Mesothelial cell of epicardium (in vitro differentiated cells): Measurements from ENCODE around the gene VPS13C. TPM values are rescaled to one million over a fixed set of nuclear protein-coding genes. Genes with fewer than 3 reads are reported as not detected.

ENCODE experiments used
- DNase-seq, 2 experiments: peaks; one replicate each; pipeline ENCODE4 v3.0.0; 2021; ENCODE audit warnings: low spot score in 2 of 2; ENCODE audit not compliant: unreplicated experiment in 2 of 2
- H3K27ac Mint-ChIP-seq: 2 replicates; pipeline ENCODE4 v1.8.0; 2021; ENCODE audit warnings: mixed read lengths
- H3K27me3 Mint-ChIP-seq: 2 replicates; pipeline ENCODE4 v1.8.0; 2021; ENCODE audit warnings: low read depth, mixed read lengths
- H3K36me3 Mint-ChIP-seq: 2 replicates; pipeline ENCODE4 v1.8.0; 2021; ENCODE audit warnings: mixed read lengths
- H3K4me1 Mint-ChIP-seq: 2 replicates; pipeline ENCODE4 v1.8.0; 2021; ENCODE audit warnings: mixed read lengths
- H3K4me3 Mint-ChIP-seq: 2 replicates; pipeline ENCODE4 v1.8.0; 2021; ENCODE audit warnings: mild to moderate bottlenecking, moderate library complexity, mixed read lengths
- H3K9me3 Mint-ChIP-seq: 2 replicates; pipeline ENCODE4 v1.8.0; 2021; ENCODE audit warnings: mixed read lengths
- CTCF ChIP-seq: fragments of 200-600 bp; sonication (generic); IDR thresholded peaks from one replicate; pipeline ENCODE4 v1.5.0; 2021; ENCODE audit warnings: antibody characterized with exemption; ENCODE audit not compliant: unreplicated experiment
- total RNA-seq: library from RNA; stranded (reverse); gene quantifications from 3 replicates; pipeline ENCODE4 v1.2.1, GENCODE V29; 2021

Gene VPS13C
- total RNA-seq, 1 donor from 2014 or later: 44.7 TPM

GRCh38 chr15:61997786-61998185 lies 62.5 kb downstream of the VPS13C start:
- no peak for DNase-seq
- TF ChIP-seq CTCF: no peak
- peaks cover 15% of the 10 kb centered on the region for H3K9me3 Mint-ChIP-seq
- peaks cover 25% of the 10 kb centered on the region for H3K36me3 Mint-ChIP-seq
- no peak overlapping the region for H3K27ac Mint-ChIP-seq
- no peak overlapping the region for H3K4me3 Mint-ChIP-seq
- no peaks in the 10 kb centered on the region for H3K4me1 Mint-ChIP-seq
- no peaks in the 10 kb centered on the region for H3K27me3 Mint-ChIP-seq

GRCh38 chr15:61996056-61996635 lies 64.1 kb downstream of the VPS13C start:
- Mint-ChIP-seq H3K36me3 (peaks cover 25% of the 10 kb centered on the region), H3K27me3 (no peaks in the 10 kb centered on the region), H3K27ac (no peak overlapping the region), H3K4me1 (no peaks in the 10 kb centered on the region), H3K4me3 (no peak overlapping the region), H3K9me3 (peaks cover 15% of the 10 kb centered on the region)
- DNase-seq: no peak
- no peak for TF ChIP-seq CTCF

GRCh38 chr15:61994216-61994615 lies 66.0 kb downstream of the VPS13C start:
- DNase-seq: no peak
- no peak overlapping the region for H3K4me3 Mint-ChIP-seq
- no peaks in the 10 kb centered on the region for H3K4me1 Mint-ChIP-seq
- H3K27ac Mint-ChIP-seq: no peak overlapping the region
- H3K36me3 Mint-ChIP-seq: peaks cover 33% of the 10 kb centered on the region
- peaks cover 22% of the 10 kb centered on the region for H3K9me3 Mint-ChIP-seq
- no peak for TF ChIP-seq CTCF
- H3K27me3 Mint-ChIP-seq: no peaks in the 10 kb centered on the region

- Mint-ChIP-seq H3K27me3 (no peaks in the 10 kb centered on the region), H3K4me3 (no peak overlapping the region), H3K4me1 (no peaks in the 10 kb centered on the region), H3K27ac (no peak overlapping the region), H3K9me3 (peaks cover 35% of the 10 kb centered on the region), H3K36me3 (peaks cover 48% of the 10 kb centered on the region)
- TF ChIP-seq CTCF: no peak
- DNase-seq: no peak
Observed at GRCh38 chr15:61992518-61992917, 67.7 kb downstream of the VPS13C start.

GRCh38 chr15:61989667-61990066 lies 70.6 kb downstream of the VPS13C start:
- Mint-ChIP-seq H3K4me1 (peaks cover 4% of the 10 kb centered on the region), H3K27me3 (no peaks in the 10 kb centered on the region), H3K4me3 (no peak overlapping the region), H3K9me3 (peaks cover 26% of the 10 kb centered on the region), H3K36me3 (peaks cover 33% of the 10 kb centered on the region), H3K27ac (no peak overlapping the region)
- no peak for TF ChIP-seq CTCF
- no peak for DNase-seq

GRCh38 chr15:61987824-61988223 lies 72.4 kb downstream of the VPS13C start:
- TF ChIP-seq CTCF: no peak
- DNase-seq: no peak
- Mint-ChIP-seq H3K27me3 (no peaks in the 10 kb centered on the region), H3K9me3 (peaks cover 26% of the 10 kb centered on the region), H3K4me1 (peaks cover 4% of the 10 kb centered on the region), H3K27ac (no peak overlapping the region), H3K4me3 (no peak overlapping the region), H3K36me3 (peaks cover 37% of the 10 kb centered on the region)
